H9 (cell line): ENCODE results near the gene STX8. TPM values are rescaled to one million over a fixed set of nuclear protein-coding genes. Genes with fewer than 3 reads are reported as not detected.
A peak's percentile ranks its signal among the peaks of the same experiment; 100 is the strongest.

Experiments used
- DNase-seq: peaks from one replicate; pipeline ENCODE4 v3.0.0-alpha.2; 2017
- H2AFZ ChIP-seq: one replicate; pipeline ENCODE4 v1.6.1; 2013; ENCODE audit warnings: mild to moderate bottlenecking, low read length, control low read depth, moderate library complexity
- H2AK5ac ChIP-seq: 2 replicates; pipeline ENCODE4 v1.6.1; 2013; ENCODE audit warnings: low read length, control low read depth, mixed read lengths; ENCODE audit not compliant: insufficient read length
- H2BK120ac ChIP-seq: one replicate; pipeline ENCODE4 v1.6.1; 2013; ENCODE audit warnings: low read depth, mild to moderate bottlenecking, low read length, control low read depth, inconsistent platforms; ENCODE audit not compliant: poor library complexity, severe bottlenecking
- H2BK12ac ChIP-seq: 2 replicates; pipeline ENCODE4 v1.6.1; 2013; ENCODE audit warnings: low read length, control low read depth, mixed read lengths, low read depth; ENCODE audit not compliant: insufficient read length
- H2BK15ac ChIP-seq: 2 replicates; pipeline ENCODE4 v1.6.1; 2013; ENCODE audit warnings: low read depth, low read length, control low read depth
- H2BK20ac ChIP-seq: one replicate; pipeline ENCODE4 v1.6.1; 2013; ENCODE audit warnings: low read depth, mild to moderate bottlenecking, low read length, control low read depth, inconsistent platforms; ENCODE audit not compliant: poor library complexity, severe bottlenecking
- H2BK5ac ChIP-seq: 2 replicates; pipeline ENCODE4 v1.6.1; 2013; ENCODE audit warnings: low read length, control low read depth, mixed read lengths; ENCODE audit not compliant: insufficient read length
- H3K14ac ChIP-seq: 2 replicates; pipeline ENCODE4 v1.6.1; 2013; ENCODE audit warnings: low read length, control low read depth; ENCODE audit not compliant: insufficient read depth
- H3K18ac ChIP-seq: 2 replicates; pipeline ENCODE4 v1.6.1; 2013; ENCODE audit warnings: low read depth, mild to moderate bottlenecking, mixed read lengths, low read length, control low read depth; ENCODE audit not compliant: insufficient read length
- H3K23ac ChIP-seq: 2 replicates; pipeline ENCODE4 v1.6.1; 2013; ENCODE audit warnings: low read length, control low read depth, mixed read lengths, low read depth; ENCODE audit not compliant: insufficient read length
- H3K23me2 ChIP-seq: 2 replicates; pipeline ENCODE4 v1.6.1; 2013; ENCODE audit warnings: low read depth, mild to moderate bottlenecking, mixed read lengths, low read length, control low read depth; ENCODE audit not compliant: insufficient read length, poor library complexity, severe bottlenecking
- H3K27ac ChIP-seq: 2 replicates; pipeline ENCODE4 v1.5.1; 2013; ENCODE audit warnings: low read length, control low read depth, mixed read lengths, low read depth; ENCODE audit not compliant: insufficient read length
- H3K27me3 ChIP-seq: 2 replicates; pipeline ENCODE4 v1.6.1; 2013; ENCODE audit warnings: low read length, control low read depth, inconsistent platforms; ENCODE audit not compliant: insufficient read depth
- H3K4ac ChIP-seq: 2 replicates; pipeline ENCODE4 v1.6.1; 2013; ENCODE audit warnings: low read depth, mild to moderate bottlenecking, control low read depth, inconsistent platforms, low read length, moderate library complexity
- H3K4me1 ChIP-seq: 2 replicates; pipeline ENCODE4 v1.6.1; 2013; ENCODE audit warnings: low read length, control low read depth, inconsistent platforms; ENCODE audit not compliant: insufficient read depth
- H3K4me2 ChIP-seq: 2 replicates; pipeline ENCODE4 v1.6.1; 2013; ENCODE audit warnings: low read length, control low read depth, mixed read lengths; ENCODE audit not compliant: insufficient read length, insufficient read depth
- H3K56ac ChIP-seq: 2 replicates; pipeline ENCODE4 v1.6.1; 2013; ENCODE audit warnings: low read depth, mild to moderate bottlenecking, mixed read lengths, low read length, control low read depth; ENCODE audit not compliant: insufficient read length
- H3K79me1 ChIP-seq: 2 replicates; pipeline ENCODE4 v1.6.1; 2013; ENCODE audit warnings: low read depth, mild to moderate bottlenecking, moderate library complexity, low read length, control low read depth, inconsistent platforms; ENCODE audit not compliant: insufficient read depth, poor library complexity, severe bottlenecking
- H3K79me2 ChIP-seq: 2 replicates; pipeline ENCODE4 v1.6.1; 2013; ENCODE audit warnings: low read length, control low read depth, inconsistent platforms; ENCODE audit not compliant: insufficient read depth
- H3K9ac ChIP-seq: 2 replicates; pipeline ENCODE4 v1.6.1; 2013; ENCODE audit warnings: low read length, control low read depth, mixed read lengths; ENCODE audit not compliant: insufficient read length; ENCODE audit errors: extremely low read depth
- H3K9me3 ChIP-seq: one replicate; pipeline ENCODE4 v1.6.1; 2013; ENCODE audit warnings: low read depth, low read length, inconsistent platforms; ENCODE audit not compliant: control insufficient read depth
- H3T11ph ChIP-seq: one replicate; pipeline ENCODE4 v1.6.1; 2013; ENCODE audit warnings: mild to moderate bottlenecking, low read length, control low read depth, inconsistent platforms
- H4K20me1 ChIP-seq: one replicate; pipeline ENCODE4 v1.6.1; 2013; ENCODE audit not compliant: control insufficient read depth, insufficient read length, insufficient read depth
- H4K5ac ChIP-seq: 2 replicates; pipeline ENCODE4 v1.6.1; 2013; ENCODE audit warnings: low read depth, mild to moderate bottlenecking, mixed read lengths, low read length, control low read depth; ENCODE audit not compliant: insufficient read length
- H4K8ac ChIP-seq: replicated peaks from 2 replicates; pipeline ENCODE4 v1.6.1; 2013; ENCODE audit warnings: low read length, control low read depth, mixed read lengths, low read depth; ENCODE audit not compliant: insufficient read length
- H4K91ac ChIP-seq: 2 replicates; pipeline ENCODE4 v1.6.1; 2013; ENCODE audit warnings: low read depth, mild to moderate bottlenecking, moderate library complexity, mixed read lengths, low read length, control low read depth; ENCODE audit not compliant: insufficient read length
- H3K27ac Mint-ChIP-seq, 3 experiments: 2 replicates in 2 of 3; 3 replicates in 1 of 3; pipeline ENCODE4 v1.8.0; 2020 to 2021; ENCODE audit warnings: mixed read lengths in 3 of 3, mild to moderate bottlenecking in 1 of 3, moderate library complexity in 1 of 3
- H3K27me3 Mint-ChIP-seq: 2 replicates; pipeline ENCODE4 v1.8.0; 2021; ENCODE audit warnings: low read depth, mild to moderate bottlenecking, moderate library complexity, mixed read lengths
- H3K36me3 Mint-ChIP-seq, 3 experiments: 2 replicates in 2 of 3; 3 replicates in 1 of 3; pipeline ENCODE4 v1.8.0; 2020 to 2021; ENCODE audit warnings: low read depth in 3 of 3, mixed read lengths in 3 of 3; ENCODE audit not compliant: insufficient read depth in 1 of 3
- H3K4me1 Mint-ChIP-seq, 2 experiments: 2 replicates each; pipeline ENCODE4 v1.8.0; 2020; ENCODE audit warnings: mixed read lengths in 2 of 2
- H3K4me3 Mint-ChIP-seq, 2 experiments: 2 replicates in 1 of 2; 3 replicates in 1 of 2; pipeline ENCODE4 v1.8.0; 2020 to 2021; ENCODE audit warnings: mild to moderate bottlenecking in 2 of 2, mixed read lengths in 2 of 2, moderate library complexity in 1 of 2
- H3K9me3 Mint-ChIP-seq, 2 experiments: 2 replicates in 1 of 2; 3 replicates in 1 of 2; pipeline ENCODE4 v1.8.0; 2020; ENCODE audit warnings: mild to moderate bottlenecking in 2 of 2, mixed read lengths in 2 of 2, moderate library complexity in 1 of 2
- CTCF ChIP-seq: fragments of 200-600 bp; sonication (generic); conservative IDR thresholded peaks from 3 replicates; pipeline ENCODE4 v1.8.0; 2021; ENCODE audit warnings: antibody characterized with exemption, mild to moderate bottlenecking
- WGBS: extraction: QIAGEN DNeasy Blood & Tissue Kit; methylation state at CpG from one replicate; pipeline ENCODE4 v1.1.7; 2013; ENCODE audit warnings: missing lambda C conversion rate, low lambda C conversion rate, mixed read lengths; ENCODE audit not compliant: insufficient read length; ENCODE audit errors: extremely low coverage; 5-methylcytosine and 5-hydroxymethylcytosine counted together
- total RNA-seq: library from RNA; stranded (reverse); gene quantifications from 2 replicates; pipeline ENCODE4 v1.2.1, GENCODE V29; 2021

Gene STX8
- total RNA-seq, 1 experiment from 2014 or later = 55.1 TPM

GRCh38 chr17:9363440-9364350 lies 211.9 kb downstream of the STX8 start:
- Histone ChIP-seq H2AK5ac (no peak overlapping the region), H2BK5ac (no peak overlapping the region), H3T11ph (no peak overlapping the region), H3K23me2 (no peaks in the 10 kb centered on the region), H4K20me1 (no peaks in the 10 kb centered on the region), H2BK20ac (no peak overlapping the region), H3K14ac (no peak overlapping the region), H3K56ac (no peak overlapping the region), H3K4ac (no peak overlapping the region), H4K8ac (no peak overlapping the region), H3K23ac (no peak overlapping the region), H3K4me1 (no peaks in the 10 kb centered on the region), H3K27me3 (no peaks in the 10 kb centered on the region), H3K4me2 (no peak overlapping the region), H4K5ac (no peak overlapping the region), H3K27ac (no peak overlapping the region), H3K79me1 (no peaks in the 10 kb centered on the region), H4K91ac (no peak overlapping the region), H3K79me2 (no peaks in the 10 kb centered on the region), H2BK120ac (no peak overlapping the region), H2BK15ac (no peak overlapping the region), H3K18ac (no peak overlapping the region), H2AFZ (no peak overlapping the region), H3K9ac (no peak overlapping the region), H2BK12ac (no peak overlapping the region), H3K9me3 (no peaks in the 10 kb centered on the region)
- Mint-ChIP-seq H3K27ac (peak overlapping the region in 1 of 3 experiments; percentile 8; a peak in 1 of 7 replicates), H3K9me3 (no peaks in the 10 kb centered on the region), H3K36me3 (no peaks in the 10 kb centered on the region), H3K4me1 (peaks cover 14 to 19% of the 10 kb centered on the region in 2 experiments; a peak in 3 of 4 replicates), H3K27me3 (no peaks in the 10 kb centered on the region), H3K4me3 (no peak overlapping the region)
- no CpG with 5 or more reads among the region's 13 CpGs for WGBS
- TF ChIP-seq CTCF = no peak
- no peak for DNase-seq
